Stimulated activated CD4-positive, alpha-beta T cell treated with anti-CD3 and anti-CD28 coated beads, Interleukin-4, amount 100 ng/mL, for 48 hours (primary cell): ENCODE data around the gene PPARA.

ENCODE experiments used
- DNase-seq, 2 donors: peaks; one replicate each; pipeline ENCODE4 v3.0.0-alpha.2; 2020; ENCODE audit warnings: low read depth in 2 of 2

The PPARA gene

DNA sequence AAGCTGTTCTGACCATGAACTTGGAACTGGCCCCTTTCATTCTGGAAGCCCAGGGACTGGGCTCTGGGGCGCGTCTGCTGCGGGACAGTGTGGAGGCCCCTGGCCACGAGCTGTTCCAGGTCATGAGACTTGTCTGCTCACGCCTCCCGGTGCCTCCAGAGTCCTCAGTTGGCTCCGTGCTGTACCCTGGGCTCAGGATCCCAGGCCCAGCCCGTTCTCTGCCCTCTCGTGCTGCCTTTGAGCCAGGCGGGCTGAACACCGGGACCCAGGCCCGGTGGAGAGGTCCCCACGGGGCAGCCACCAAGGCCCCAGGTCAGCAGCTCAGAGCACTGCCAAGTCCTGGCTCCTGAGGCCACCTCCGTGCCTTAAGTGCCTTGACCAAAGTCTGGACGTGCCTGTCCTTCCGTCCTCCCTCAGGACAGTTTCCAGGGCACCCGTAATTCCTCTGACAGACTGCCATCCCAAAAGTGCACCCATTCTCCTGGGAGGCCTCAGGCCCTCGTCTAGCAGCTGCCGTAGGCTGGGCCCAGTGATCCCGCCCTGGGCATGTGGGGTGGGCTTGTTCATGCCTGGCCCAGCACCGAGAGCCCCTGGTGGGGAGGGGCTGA, 36.3 kb upstream of the PPARA start:
- no peak for DNase-seq

DNA sequence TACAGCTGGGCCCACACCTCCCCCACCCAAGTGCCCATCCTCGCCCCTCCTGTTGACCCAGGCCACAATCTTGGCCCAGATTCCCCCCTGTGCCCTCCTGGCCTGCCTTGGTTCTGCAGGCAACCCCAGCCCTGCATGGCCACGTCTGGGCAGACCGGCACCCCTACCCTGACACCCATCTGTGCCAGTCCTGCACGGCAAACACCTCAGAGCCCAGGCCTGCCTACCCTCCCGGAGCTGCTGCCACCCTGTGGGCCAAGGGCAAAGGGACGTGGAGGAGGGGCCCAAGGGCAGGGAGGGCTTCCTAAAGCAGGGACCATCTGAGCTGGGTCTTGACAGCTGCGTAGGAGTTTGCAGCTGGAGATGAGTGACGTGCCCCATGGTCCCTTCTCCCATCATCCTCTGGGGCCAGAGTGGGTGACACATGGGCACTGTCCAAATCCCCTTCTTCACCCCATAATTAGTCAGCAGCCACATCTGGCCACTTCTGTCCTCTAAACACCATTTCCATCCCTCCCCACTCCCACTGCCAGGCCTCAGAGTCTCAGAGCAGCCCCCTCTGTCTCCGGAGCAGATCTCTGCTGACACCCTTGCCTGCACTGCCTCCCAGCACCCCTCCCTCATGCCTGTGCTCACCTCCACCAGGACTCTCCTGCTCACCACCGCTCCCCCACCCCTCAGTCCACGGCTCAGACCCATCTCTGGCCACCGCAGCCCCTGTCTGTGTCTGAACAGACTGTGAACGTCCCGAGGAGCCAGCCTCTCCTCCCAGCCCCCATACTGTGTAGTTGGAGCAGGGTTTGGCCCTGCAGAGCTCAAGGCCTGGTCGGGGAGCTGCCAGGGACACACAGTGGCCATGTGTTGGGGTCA, 35.6 kb upstream of the PPARA start:
- DNase-seq = no peak

DNA sequence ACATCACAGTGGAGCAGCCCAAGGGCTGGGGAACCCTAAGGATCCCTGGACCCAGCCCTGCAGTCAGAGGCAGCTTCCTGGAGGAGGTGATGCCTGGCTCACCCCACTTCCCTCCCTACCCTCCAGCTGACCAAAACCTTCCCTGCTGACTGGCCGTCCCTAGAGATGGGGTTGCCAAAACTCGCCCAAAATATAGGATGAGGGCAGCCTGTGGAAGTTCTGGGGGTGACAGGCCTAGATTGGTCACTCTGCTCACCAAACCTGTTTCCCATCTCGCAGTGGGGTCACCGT, 35.0 kb upstream of the PPARA start:
- no peak for DNase-seq

DNA sequence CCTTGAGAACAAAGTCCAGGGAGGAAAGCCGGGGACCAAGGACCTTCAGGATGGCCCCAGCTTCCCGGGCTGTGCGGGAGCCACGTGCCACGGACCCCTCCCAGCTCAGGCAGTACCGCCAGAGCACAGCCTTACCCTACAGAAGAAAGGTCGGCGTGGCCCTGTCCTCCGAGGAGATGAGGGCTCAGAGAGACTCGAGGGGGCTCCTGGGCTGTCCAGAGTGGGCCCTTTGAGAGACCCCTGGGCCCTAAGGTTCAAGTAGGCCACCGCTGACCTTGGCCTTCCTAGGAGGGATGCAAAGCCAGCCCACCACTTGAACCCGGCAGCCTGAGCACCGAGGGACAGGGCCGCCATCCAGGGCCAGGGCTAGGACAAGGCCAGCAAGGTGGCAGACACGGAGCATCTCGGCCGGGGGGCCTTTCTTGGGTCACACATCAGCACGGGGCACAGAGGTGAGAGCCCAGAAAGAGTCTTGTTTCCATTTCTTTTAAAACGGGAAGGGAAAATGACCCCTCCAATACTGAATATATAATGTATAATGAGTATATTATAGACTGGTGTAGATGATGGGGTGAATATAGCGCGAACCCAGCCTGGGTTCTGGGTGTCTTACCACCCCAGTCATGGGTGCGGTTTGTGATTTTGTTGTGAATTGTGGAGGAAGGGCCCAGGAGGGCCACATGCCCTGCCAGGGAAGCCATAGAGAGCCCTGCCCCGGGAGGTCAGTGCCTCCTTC, 34.4 kb upstream of the PPARA start:
- no peak for DNase-seq

- DNase-seq = peak; percentile 79
Measured at GRCh38 chr22:46116491-46116958, 33.8 kb upstream of the PPARA start.

GRCh38 chr22:46117206-46118199, 32.8 kb upstream of the PPARA start:
- DNase-seq = no peak

GRCh38 chr22:46119093-46119728, 31.1 kb upstream of the PPARA start:
- DNase-seq = no peak

GRCh38 chr22:46119729-46120419, 30.5 kb upstream of the PPARA start:
- no peak for DNase-seq

DNA sequence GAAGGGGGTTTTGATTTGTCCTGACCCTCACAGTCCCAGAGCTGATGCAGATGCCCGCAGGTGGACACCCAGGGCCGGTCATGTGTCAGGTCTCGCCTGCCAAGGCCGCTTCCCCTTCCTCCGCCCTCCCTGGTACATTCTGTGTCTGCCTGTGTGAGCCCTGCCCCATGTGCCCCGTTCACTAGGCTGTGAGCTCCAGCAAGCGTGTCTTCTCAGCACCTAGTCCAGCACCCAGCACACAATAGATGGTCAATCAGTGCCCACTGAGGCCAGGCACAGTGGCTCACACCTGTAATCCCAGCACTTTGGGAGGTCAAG, 29.9 kb upstream of the PPARA start:
- DNase-seq = no peak

- DNase-seq = no peak
Measured at GRCh38 chr22:46121079-46121478, 29.2 kb upstream of the PPARA start.

DNA sequence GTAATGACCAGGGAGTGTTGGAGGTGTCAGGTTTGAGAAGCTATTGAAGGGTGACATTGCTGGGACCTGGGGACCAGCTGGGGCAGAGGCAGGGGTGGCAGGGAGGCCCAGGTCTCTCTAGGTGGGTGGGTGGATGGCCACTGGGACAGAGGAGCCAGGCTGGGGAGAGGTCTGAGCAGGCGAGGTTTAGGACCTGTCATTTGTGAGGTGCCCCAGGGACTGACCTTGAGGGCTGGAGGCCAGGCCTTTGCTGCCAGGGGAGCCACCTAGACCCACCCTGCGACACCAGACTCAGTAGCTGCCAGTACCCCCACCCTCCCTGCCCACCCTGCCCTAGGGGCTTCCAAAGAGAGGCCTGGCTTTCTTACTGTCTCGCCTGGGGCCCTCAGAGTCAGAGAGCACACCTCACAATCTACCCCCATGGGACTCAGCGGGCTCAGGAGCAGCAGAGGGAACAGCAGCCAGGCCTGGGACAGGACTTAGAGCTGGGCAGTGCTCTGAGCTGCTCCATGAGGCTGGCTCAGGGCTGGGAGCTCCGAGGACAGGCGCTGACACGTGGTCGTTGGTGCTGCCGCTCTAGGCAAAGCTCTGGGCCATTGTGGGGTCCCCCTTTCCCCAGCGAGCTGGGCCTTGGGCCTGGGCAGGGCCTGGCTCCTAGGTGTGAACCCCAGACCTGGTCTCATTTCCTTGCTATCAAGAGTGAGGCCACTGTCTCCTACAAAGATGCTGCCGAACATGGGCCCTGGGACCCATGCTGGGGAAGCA, 28.6 kb upstream of the PPARA start:
- no peak for DNase-seq

- peak; percentile 63 to 73 for DNase-seq
Measured at GRCh38 chr22:46122511-46122971, 27.8 kb upstream of the PPARA start.

DNA sequence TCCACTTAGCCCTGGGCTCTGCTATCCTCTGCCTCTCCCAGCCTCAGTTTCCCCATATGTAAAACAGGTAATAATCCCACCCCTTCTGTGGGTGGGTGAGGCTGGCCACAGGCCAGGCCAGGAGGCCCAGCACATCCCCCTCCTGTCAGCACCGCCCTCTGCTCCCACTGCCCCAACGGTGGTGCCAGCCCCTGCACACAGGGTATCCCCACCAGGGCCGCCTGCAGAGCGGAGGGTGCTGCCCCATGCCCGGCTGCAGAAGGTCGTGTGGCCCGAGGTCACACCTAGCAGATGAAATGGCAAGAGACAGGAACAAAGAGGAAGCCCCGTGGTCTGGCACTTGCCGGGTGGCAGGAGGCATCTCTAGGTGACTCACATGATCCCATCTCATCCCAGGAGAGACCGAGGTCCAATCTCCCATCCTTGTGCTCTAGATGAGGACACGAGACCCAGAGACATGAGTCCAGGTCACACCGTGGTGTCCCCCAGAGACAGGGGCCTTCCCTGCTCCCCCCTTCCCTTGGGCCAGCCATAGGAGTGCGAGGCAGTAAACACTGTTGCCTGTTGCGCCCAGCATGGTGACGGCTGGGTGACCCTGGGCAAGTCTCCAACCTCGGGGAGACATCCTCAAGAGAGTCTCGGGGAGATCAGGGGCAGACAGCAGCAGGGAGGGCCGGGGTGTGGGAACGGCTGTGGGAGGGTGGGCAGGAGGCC, 27.2 kb upstream of the PPARA start:
- no peak for DNase-seq

DNA sequence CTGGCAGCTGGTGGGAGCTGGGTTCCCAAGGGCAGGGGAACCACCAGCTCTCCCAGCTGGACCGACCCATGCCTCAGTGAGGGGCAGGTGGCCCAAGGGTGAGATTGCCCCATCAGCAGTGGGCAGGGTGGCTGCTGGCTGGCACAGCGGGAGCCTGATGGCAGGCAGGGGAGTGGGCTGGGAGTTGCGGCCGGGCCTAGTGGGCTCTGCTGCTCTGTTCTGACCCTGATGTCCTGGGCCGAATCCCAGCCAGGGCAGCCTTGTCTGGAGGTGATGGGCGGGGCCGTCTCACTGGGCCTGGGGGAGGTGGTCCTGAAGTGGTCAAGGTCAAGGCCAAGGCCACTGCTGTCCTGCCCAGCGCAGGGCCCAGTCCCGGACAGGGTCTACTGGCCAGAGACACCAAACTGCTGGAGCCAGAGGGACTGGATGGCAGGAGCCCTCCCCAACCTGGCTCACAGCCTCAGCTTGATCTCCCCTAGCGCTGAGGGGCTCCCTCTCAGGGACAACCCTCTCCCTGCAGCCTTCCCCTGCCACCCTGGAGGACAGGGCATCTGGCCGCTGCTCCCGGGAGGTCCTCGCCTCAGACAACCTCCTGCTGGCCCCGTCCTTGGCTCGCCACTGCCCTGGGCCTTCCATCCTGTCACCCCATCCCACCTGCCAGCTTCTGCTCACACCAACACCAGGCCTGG, 26.5 kb upstream of the PPARA start:
- no peak for DNase-seq

- DNase-seq = no peak
Measured at GRCh38 chr22:46124383-46125144, 25.8 kb upstream of the PPARA start.

DNA sequence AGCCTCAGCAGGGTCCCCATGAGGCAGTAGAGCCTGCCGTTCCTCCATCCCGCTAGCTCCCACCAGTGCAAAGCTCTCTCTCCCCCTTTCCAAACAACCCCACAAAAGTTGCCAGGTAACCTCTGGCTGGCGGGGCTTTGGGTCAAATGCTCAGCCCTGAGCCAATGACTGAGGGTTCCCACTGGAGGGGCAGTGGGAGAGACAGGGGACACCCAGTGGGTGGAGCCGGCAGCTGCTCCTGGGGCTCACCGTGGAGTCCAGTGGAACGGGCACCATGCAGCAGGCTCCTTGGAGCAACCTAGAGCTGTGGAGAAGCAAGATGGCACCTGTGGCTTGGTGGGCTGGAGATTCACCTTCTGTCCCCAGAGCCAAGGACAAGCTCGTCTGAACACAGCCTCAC, 25.0 kb upstream of the PPARA start:
- no peak for DNase-seq

DNA sequence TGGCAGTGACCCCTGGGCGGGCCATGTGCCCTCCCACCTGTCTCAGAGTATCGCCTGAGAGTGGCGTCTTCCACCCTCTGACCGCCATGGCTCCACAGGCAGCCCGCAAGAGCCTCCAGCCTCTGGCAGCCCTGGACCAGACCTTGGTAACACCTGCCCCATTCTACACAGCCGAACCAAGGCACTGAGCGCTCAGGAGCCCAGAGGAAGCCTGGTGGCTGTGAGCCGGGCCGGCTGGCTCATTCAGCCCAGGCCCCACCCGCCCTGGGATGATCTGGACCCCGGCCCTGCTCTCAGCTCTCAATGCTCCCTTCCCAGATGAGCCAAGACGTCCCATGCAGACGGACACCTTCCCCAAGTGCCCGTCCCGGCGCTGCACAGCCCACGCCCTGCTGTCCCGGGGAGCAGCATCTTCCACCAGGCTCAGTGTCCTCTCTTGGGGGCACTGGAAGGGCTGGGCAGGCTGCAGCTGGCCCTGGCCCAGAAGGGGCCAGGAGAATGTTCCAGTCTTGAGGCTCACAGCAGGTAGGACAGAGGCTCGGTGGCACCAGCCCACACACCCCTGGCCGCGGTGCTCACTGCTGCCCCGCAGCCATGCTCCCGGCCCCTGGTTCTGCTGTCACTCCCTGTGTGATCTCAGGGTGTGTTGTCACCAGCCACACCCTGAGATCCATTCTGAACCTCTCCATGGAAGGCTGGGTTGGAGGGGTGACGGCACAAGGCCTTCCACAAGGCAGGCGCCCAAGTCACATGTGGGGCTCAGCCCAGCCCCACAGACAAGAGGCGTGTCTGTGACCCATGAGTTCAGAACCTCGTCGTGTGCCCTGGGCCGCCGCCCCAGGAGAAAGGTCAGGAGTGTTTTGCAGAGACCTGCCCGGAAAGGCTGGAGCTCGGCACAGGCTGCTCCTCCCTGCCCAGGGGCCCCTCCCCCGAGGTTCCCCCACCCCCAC, 24.2 kb upstream of the PPARA start:
- no peak for DNase-seq
